HUES48 (cell line): ENCODE results near the gene RAD51AP2.
A peak's percentile ranks its signal among the peaks of the same experiment; 100 is the strongest.

ENCODE experiments used
- H3K27ac ChIP-seq: one replicate; pipeline ENCODE4 v1.7.0; 2013; ENCODE audit warnings: low read depth, low read length, inconsistent platforms
- H3K27me3 ChIP-seq: 2 replicates; pipeline ENCODE4 v1.6.1; 2013; ENCODE audit warnings: mild to moderate bottlenecking, low read length; ENCODE audit not compliant: control insufficient read depth, insufficient read depth
- H3K36me3 ChIP-seq: 2 replicates; pipeline ENCODE4 v1.6.1; 2013; ENCODE audit warnings: low read length; ENCODE audit not compliant: control insufficient read depth, insufficient read depth
- H3K4me1 ChIP-seq: 2 replicates; pipeline ENCODE4 v1.6.1; 2013; ENCODE audit warnings: mild to moderate bottlenecking, low read length; ENCODE audit not compliant: control insufficient read depth, insufficient read depth
- H3K4me3 ChIP-seq: 2 replicates; pipeline ENCODE4 v1.5.1; 2013; ENCODE audit warnings: mild to moderate bottlenecking, low read depth, low read length
- H3K9ac ChIP-seq: 2 replicates; pipeline ENCODE4 v1.6.1; 2013; ENCODE audit warnings: mild to moderate bottlenecking, low read depth, low read length, moderate library complexity
- H3K9me3 ChIP-seq: 2 replicates; pipeline ENCODE4 v1.6.1; 2013; ENCODE audit warnings: low read length; ENCODE audit not compliant: control insufficient read depth, insufficient read depth

RAD51AP2 gene

DNA sequence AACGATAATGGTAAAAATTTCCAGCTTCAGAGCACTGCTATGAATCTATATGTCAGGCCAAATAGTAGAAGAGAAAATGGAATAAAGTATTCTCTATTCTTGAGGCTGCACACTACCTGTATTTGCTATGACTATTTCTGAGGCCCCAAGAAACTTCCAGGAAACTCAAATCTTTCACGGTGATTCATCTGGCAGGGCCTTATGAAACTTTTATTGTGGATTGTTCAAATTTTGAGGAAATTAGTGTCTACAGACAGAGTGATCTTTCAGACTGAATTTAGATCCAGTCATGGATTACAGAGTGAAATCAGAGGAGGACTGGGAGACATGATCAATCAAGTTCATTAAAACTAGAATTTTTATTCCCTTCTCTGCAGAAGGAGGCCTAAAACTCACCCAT, 18.2 kb upstream of the RAD51AP2 start:
- Histone ChIP-seq H3K4me3 (no peak overlapping the region), H3K9ac (no peak overlapping the region), H3K27me3 (peaks cover 35% of the 10 kb centered on the region), H3K36me3 (no peaks in the 10 kb centered on the region), H3K27ac (no peak overlapping the region), H3K9me3 (no peaks in the 10 kb centered on the region), H3K4me1 (peaks cover 14% of the 10 kb centered on the region)

DNA sequence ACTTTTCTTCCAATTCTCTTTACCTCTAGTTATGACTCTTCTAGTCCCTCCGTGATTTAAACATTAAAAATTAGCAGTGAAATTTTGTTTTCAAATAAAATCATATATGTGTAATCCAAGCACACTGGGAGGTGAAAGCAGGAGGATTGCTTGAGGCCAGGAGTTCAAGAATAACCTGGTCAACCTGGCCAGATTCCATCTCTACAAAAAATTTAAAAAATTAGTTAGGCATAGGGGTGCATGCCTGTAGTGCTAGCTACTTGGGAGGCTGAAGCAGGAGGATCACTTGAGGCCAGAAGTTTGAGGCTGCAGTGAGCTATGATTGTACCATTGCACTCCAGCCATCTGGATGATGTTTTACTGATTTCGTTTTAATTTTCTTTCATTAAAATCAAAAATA, 15.3 kb upstream of the RAD51AP2 start:
- H3K4me1 ChIP-seq: peaks cover 6% of the 10 kb centered on the region; the same call in 1 of the 2 replicates
- H3K27ac ChIP-seq: no peak overlapping the region
- H3K27me3 ChIP-seq: peaks cover 22% of the 10 kb centered on the region
- no peak overlapping the region for H3K9ac ChIP-seq
- no peaks in the 10 kb centered on the region for H3K36me3 ChIP-seq
- H3K9me3 ChIP-seq: no peaks in the 10 kb centered on the region
- no peak overlapping the region for H3K4me3 ChIP-seq

DNA sequence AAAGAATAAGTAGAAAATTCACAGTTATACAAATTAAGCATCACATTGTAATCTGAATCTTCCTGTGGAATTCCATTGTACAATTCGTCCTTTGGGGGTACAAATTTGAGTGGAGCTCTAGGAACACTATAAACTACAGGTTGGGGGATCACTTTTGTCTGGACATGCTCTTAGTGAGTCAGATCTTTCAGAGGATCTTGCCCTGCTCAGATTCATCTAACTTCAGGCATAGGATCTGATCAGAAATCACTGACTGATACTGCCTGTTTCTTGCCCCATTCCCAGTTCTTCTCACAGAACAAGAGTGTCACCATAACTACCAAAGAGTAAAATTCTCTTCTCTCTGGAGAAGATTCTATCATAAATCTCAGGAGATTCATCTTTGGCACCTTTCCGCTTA, 11.5 kb upstream of the RAD51AP2 start:
- H3K9me3 ChIP-seq: no peaks in the 10 kb centered on the region
- no peaks in the 10 kb centered on the region for H3K4me1 ChIP-seq
- no peaks in the 10 kb centered on the region for H3K36me3 ChIP-seq
- H3K27ac ChIP-seq: no peak overlapping the region
- no peak overlapping the region for H3K4me3 ChIP-seq
- no peak overlapping the region for H3K9ac ChIP-seq
- no peaks in the 10 kb centered on the region for H3K27me3 ChIP-seq

DNA sequence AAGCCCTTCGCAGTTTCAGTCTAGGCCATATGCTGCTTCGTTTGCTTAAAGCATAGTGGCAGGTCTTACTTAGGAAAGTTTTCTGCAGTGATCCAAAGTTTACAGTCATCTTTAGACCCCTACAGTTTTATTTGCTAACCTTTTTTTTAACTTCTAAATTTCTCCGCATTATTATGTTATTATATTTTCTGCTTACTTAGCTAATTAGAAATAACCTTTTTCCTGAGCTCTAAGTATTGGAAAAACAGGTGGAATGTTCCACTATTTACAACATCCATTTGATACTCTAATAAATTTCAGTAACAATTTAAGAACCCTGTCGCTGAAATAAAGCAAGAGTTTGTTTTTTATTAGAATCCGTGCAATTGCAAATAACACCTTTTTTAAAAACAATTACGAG, 4.1 kb upstream of the RAD51AP2 start:
- Histone ChIP-seq H3K9me3 (no peaks in the 10 kb centered on the region), H3K4me1 (peaks cover 19% of the 10 kb centered on the region; the same call in 1 of the 2 replicates), H3K27me3 (no peaks in the 10 kb centered on the region), H3K27ac (no peak overlapping the region), H3K4me3 (no peak overlapping the region), H3K36me3 (no peaks in the 10 kb centered on the region), H3K9ac (no peak overlapping the region)

DNA sequence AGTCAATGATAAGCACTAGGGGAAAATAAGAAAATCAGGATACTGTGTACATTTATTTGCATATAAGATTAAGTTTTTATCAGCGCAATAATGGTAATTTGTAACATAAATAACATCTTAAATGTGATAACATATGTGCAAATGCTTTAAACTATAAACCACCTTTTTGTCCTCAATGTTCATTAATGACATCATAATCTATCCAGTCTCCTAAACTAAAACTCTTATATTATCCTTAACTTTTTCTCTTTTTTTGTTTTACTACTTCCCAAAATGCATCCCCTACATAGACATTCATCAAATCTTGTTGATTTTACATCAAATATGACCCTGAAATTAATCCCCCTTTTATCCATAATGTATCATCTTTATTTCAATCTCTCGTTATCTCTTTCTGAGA, 3.4 kb upstream of the RAD51AP2 start:
- no peak overlapping the region for H3K9ac ChIP-seq
- no peaks in the 10 kb centered on the region for H3K9me3 ChIP-seq
- peaks cover 19% of the 10 kb centered on the region; the same call in 1 of the 2 replicates for H3K4me1 ChIP-seq
- H3K36me3 ChIP-seq: no peaks in the 10 kb centered on the region
- no peaks in the 10 kb centered on the region for H3K27me3 ChIP-seq
- H3K4me3 ChIP-seq: no peak overlapping the region
- H3K27ac ChIP-seq: no peak overlapping the region

DNA sequence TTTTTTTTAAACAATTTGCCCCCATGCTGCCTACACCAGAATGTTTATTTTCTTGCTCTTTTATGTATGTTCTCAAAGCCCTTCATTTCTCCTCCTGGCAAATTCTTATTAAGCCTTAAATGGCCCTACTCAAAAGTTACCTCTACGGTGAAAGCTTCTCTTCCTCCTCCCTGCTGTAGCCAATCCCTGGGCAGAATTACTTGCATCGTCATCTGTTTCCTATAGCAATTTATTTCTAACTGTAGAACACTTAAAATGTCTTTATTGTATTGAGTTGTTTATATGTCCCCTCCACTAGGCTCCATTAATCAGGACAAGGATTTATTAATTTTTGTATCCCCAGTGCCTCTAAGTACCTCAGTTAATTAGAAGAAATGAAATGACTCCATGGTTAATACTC, 2.5 kb upstream of the RAD51AP2 start:
- Histone ChIP-seq H3K9ac (no peak overlapping the region), H3K4me3 (no peak overlapping the region), H3K27ac (no peak overlapping the region), H3K36me3 (no peaks in the 10 kb centered on the region), H3K4me1 (peaks cover 19% of the 10 kb centered on the region; the same call in 1 of the 2 replicates), H3K27me3 (no peaks in the 10 kb centered on the region), H3K9me3 (no peaks in the 10 kb centered on the region)

DNA sequence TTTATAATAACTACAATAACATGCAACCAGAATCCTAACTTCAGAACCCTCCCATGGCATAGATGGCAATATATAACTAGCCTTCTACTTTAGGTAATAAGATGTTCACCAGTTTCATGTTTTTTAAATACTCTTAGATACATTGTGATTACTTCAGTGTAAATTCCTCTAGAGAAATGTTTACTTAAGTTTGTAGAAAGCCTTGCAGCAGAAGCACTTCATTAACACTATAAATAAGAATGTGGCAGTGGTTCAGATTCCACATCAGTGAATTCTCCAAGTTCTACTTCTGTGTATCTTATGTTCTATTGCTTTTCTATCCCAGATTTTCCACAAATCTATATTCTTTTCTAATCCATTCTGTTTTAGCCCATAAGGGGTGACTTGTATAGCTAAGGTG, 1.2 kb upstream of the RAD51AP2 start:
- no peaks in the 10 kb centered on the region for H3K36me3 ChIP-seq

DNA sequence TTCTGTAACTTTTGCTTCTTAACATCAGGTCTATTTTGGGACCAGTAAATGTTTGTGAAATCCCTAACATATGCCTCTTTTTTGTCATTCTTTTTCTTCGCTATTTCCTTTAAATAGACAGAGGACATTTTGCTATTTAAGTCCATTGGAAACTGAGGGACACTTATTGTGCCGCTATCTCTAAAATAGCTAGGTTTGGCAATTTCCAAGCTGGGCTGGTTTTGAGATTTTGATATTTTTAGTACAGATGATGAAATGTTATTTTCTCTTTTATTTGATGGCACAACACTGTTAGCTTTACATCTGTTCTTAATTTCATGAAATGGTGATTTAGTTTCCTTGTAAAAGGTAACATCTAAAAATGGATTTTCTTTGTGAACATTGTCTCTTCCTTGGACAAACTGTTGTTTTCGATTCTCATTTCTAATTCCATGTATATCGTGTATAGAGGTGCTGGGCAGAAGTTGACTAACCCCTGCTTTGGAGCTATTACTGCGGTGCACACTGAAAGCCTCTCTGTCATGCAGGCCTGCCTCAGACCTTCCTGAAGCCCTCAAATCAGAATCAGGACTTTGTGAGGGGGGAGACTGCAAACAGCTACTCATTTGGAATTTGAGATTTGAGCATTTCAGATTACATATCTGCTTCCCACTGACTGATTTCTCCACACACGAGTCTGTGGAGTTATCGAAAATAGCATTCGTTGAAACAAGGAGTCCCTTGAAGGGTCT, 594 bp downstream of the RAD51AP2 start:
- Histone ChIP-seq H3K36me3 (no peaks in the 10 kb centered on the region), H3K4me3 (peak overlapping the region; percentile 75), H3K9ac (peak overlapping the region; percentile 19; the same call in 1 of the 2 replicates), H3K9me3 (no peaks in the 10 kb centered on the region), H3K27me3 (no peaks in the 10 kb centered on the region), H3K27ac (peak overlapping the region; percentile 73), H3K4me1 (peaks cover 22% of the 10 kb centered on the region; the same call in 1 of the 2 replicates)

More for the DNA sequence above, 1.2 kb upstream of the RAD51AP2 start:
- Histone ChIP-seq H3K9me3 (no peaks in the 10 kb centered on the region), H3K4me3 (no peak overlapping the region), H3K27me3 (no peaks in the 10 kb centered on the region), H3K27ac (no peak overlapping the region), H3K9ac (no peak overlapping the region), H3K4me1 (peaks cover 25% of the 10 kb centered on the region; the same call in 1 of the 2 replicates)

DNA sequence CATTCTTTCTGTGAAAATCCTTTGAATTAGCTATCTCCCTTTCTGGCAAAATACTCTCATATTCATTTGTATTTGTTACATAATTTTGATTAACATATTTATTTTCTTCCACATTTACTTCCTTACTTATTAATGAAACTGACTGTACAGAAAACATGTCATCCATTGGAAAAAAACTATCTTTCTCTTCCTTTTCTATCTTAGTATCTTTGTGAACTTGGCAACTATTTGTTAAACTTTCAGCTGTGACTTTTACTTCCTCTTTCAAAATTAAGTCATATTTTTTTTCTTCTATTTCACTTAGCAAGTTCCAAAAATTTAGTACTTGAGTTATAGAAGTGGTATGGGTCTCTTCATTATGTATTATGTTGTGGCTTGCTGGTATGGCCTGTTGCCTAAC, 2.6 kb downstream of the RAD51AP2 start:
- Histone ChIP-seq H3K4me1 (peaks cover 22% of the 10 kb centered on the region; the same call in 1 of the 2 replicates), H3K9ac (no peak overlapping the region), H3K36me3 (no peaks in the 10 kb centered on the region), H3K27me3 (no peaks in the 10 kb centered on the region), H3K4me3 (no peak overlapping the region), H3K9me3 (no peaks in the 10 kb centered on the region), H3K27ac (no peak overlapping the region)

DNA sequence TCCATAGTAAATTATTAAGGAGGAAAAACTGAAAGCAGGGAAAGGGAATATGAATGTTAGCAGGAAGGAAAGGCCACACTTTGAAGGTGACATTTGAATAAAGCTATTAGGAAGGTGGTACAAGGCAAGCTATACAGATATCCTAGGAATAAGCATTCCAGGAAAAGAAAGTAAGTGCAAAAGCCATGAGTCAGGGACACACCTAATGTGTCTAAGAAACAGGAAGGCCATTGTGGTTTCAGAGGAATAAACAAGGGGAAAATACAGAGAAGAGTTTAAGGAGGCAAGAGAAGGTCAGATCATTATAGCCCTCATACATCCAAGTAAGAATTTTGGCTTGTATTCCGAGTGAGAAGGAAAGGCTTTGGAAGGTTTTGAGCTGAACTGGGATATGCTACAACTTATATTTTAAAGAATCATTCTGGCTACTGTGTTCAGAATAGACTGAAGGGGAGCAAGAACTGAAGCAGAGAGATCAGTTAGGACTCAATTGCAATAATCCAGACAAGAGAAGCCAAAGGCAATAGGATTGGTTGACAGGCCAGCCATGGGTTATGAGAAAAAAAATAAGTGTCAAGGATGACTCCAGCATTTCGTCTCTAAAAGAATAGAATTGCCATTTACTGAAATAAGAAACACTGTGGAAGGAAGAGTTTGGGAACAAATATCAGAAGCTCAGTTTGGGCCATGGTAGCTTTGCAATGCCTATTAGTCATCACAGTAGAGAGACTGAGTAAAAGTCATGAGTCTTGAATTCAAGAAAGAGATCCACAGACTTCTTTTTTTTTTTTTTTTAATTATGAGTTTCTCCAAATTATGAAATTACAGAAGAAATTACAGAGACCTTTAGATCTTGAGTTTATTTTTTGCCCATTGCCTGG, 11.3 kb downstream of the RAD51AP2 start:
- no peaks in the 10 kb centered on the region for H3K36me3 ChIP-seq
- H3K9ac ChIP-seq: no peak overlapping the region
- H3K4me1 ChIP-seq: peaks cover 17% of the 10 kb centered on the region
- H3K9me3 ChIP-seq: no peaks in the 10 kb centered on the region
- H3K4me3 ChIP-seq: no peak overlapping the region
- H3K27me3 ChIP-seq: no peaks in the 10 kb centered on the region
- no peak overlapping the region for H3K27ac ChIP-seq

DNA sequence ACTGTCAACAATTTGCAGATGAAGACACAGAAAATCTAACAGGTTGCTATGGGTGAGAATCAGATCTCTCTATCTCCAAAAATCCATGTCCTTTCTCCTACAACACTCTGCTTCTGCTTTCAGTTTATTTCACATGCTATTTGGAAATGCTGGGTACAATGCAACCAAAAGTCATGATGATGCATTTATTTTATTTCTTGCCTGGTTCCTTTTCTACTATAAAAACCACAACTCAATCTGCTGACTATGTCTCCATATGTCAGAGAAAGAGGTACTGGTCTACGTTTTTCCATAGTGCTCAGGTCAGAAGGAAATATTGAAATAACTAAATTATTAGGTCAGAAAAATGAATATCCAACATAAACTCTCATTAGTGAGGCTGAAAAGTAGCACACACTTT, 20.5 kb downstream of the RAD51AP2 start:
- Histone ChIP-seq H3K9ac (no peak overlapping the region), H3K4me1 (no peaks in the 10 kb centered on the region), H3K4me3 (no peak overlapping the region), H3K27ac (no peak overlapping the region), H3K36me3 (no peaks in the 10 kb centered on the region), H3K27me3 (no peaks in the 10 kb centered on the region), H3K9me3 (no peaks in the 10 kb centered on the region)
